ENCODE results near the gene RNF125. TPM values are rescaled to one million over a fixed set of nuclear protein-coding genes. Genes with fewer than 3 reads are reported as not detected.
"Not testable (repeated sequence)": the region's sequence is repeated elsewhere in the genome, so short reads cannot be mapped to it uniquely, and the experiment has no call there.

The RNF125 gene
- total and polyA plus RNA-seq, 4 donors, result 1.6 to 5.7 (median 3.6) TPM

DNA sequence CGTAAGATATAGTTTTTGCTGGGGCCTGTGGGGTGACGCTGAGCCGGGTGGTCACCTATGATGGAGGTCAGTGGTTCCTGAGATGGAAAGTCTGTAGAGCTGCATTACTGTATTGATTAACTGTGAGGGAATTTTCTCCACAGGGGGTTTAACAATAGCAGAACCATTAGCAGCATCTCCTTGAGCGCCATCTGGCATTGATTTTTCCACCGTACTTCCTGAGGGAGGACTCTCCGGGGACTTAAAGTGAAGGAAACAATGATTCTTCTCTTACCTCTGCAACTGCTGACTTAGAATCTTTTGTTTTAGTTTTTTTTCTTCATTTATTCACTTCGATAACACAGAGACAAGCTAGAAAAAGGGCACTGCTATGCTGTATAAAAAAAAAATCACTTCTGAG, 22.6 kb upstream of the RNF125 start:
- Histone ChIP-seq H3K36me3 (ENCODE audit: control insufficient read depth in 4 of 4, insufficient read depth in 3 of 4, low read depth in 1 of 4, low read length in 3 of 4) (no peaks in the 10 kb centered on the region), H3K27ac (ENCODE audit: low read depth in 1 of 2, low read length in 2 of 2) (no peak overlapping the region), H3K9ac (ENCODE audit: low read depth in 1 of 2, low read length in 2 of 2) (no peak overlapping the region), H3K4me3 (ENCODE audit: low read depth in 1 of 3, low read length in 3 of 3) (no peak overlapping the region), H3K27me3 (ENCODE audit: control insufficient read depth in 4 of 4, insufficient read depth in 4 of 4, low read length in 3 of 4) (no peaks in the 10 kb centered on the region), H3K4me1 (ENCODE audit: control insufficient read depth in 4 of 4, insufficient read depth in 4 of 4, low read length in 3 of 4) (no peaks in the 10 kb centered on the region), H3K9me3 (ENCODE audit: control insufficient read depth in 4 of 4, low read length in 3 of 4) (no peaks in the 10 kb centered on the region)
- TF ChIP-seq, protein P1, sequence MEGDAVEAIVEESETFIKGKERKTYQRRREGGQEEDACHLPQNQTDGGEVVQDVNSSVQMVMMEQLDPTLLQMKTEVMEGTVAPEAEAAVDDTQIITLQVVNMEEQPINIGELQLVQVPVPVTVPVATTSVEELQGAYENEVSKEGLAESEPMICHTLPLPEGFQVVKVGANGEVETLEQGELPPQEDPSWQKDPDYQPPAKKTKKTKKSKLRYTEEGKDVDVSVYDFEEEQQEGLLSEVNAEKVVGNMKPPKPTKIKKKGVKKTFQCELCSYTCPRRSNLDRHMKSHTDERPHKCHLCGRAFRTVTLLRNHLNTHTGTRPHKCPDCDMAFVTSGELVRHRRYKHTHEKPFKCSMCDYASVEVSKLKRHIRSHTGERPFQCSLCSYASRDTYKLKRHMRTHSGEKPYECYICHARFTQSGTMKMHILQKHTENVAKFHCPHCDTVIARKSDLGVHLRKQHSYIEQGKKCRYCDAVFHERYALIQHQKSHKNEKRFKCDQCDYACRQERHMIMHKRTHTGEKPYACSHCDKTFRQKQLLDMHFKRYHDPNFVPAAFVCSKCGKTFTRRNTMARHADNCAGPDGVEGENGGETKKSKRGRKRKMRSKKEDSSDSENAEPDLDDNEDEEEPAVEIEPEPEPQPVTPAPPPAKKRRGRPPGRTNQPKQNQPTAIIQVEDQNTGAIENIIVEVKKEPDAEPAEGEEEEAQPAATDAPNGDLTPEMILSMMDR (IDR thresholded peaks at IDR 0.05; ENCODE audit: low read depth, low read length, missing input control), result no peak
- TF ChIP-seq HNF4G (IDR thresholded peaks at IDR 0.05) (no peak), EGR1 (IDR thresholded peaks at IDR 0.05; ENCODE audit: low read depth in 2 of 2) (no peak), FOXA1 (IDR thresholded peaks at IDR 0.05) (no peak), NR2F2 (IDR thresholded peaks at IDR 0.05) (no peak), HNF4A (conservative IDR thresholded peaks at IDR 0.05) (no peak)
- TF ChIP-seq, protein P2, sequence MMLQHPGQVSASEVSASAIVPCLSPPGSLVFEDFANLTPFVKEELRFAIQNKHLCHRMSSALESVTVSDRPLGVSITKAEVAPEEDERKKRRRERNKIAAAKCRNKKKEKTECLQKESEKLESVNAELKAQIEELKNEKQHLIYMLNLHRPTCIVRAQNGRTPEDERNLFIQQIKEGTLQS (IDR thresholded peaks at IDR 0.05), result no peak
- TF ChIP-seq, protein P3, sequence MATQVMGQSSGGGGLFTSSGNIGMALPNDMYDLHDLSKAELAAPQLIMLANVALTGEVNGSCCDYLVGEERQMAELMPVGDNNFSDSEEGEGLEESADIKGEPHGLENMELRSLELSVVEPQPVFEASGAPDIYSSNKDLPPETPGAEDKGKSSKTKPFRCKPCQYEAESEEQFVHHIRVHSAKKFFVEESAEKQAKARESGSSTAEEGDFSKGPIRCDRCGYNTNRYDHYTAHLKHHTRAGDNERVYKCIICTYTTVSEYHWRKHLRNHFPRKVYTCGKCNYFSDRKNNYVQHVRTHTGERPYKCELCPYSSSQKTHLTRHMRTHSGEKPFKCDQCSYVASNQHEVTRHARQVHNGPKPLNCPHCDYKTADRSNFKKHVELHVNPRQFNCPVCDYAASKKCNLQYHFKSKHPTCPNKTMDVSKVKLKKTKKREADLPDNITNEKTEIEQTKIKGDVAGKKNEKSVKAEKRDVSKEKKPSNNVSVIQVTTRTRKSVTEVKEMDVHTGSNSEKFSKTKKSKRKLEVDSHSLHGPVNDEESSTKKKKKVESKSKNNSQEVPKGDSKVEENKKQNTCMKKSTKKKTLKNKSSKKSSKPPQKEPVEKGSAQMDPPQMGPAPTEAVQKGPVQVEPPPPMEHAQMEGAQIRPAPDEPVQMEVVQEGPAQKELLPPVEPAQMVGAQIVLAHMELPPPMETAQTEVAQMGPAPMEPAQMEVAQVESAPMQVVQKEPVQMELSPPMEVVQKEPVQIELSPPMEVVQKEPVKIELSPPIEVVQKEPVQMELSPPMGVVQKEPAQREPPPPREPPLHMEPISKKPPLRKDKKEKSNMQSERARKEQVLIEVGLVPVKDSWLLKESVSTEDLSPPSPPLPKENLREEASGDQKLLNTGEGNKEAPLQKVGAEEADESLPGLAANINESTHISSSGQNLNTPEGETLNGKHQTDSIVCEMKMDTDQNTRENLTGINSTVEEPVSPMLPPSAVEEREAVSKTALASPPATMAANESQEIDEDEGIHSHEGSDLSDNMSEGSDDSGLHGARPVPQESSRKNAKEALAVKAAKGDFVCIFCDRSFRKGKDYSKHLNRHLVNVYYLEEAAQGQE (IDR thresholded peaks at IDR 0.05), result no peak
- no peak for DNase-seq (ENCODE audit: low spot score)
- WGBS, result 95% methylated on average over 7 of the region's 7 CpGs

DNA sequence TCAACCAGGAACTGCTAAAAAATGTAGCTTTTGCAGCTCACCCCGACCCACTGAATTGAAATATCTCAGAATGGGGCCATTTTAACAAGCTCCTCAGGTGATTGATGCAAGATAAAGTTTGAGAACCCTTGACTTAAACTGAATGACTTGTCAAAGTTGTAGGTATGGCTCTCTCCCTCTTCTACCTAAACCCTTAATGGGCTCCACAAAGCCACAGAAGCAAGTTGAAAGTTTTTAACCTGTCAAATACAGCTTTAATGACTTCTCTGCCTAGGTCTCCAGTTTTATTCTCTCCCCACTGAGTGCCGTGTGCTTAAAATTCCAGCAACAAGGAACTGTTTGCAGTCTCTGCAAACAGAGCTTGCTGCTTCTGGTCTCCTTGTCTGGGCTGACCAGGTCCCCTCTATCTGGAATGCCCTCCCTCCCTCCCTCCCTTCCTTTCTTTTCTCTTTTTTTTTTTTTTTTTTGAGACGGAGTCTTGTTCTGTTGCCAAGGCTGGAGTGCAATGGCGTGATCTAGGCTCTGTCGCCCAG, 19.7 kb upstream of the RNF125 start:
- TF ChIP-seq GABPA (IDR thresholded peaks at IDR 0.05 in 1 of 2, conservative IDR thresholded peaks at IDR 0.05 in 1 of 2) (no peak), SP1 (IDR thresholded peaks at IDR 0.05) (no peak)
- TF ChIP-seq, protein P4, sequence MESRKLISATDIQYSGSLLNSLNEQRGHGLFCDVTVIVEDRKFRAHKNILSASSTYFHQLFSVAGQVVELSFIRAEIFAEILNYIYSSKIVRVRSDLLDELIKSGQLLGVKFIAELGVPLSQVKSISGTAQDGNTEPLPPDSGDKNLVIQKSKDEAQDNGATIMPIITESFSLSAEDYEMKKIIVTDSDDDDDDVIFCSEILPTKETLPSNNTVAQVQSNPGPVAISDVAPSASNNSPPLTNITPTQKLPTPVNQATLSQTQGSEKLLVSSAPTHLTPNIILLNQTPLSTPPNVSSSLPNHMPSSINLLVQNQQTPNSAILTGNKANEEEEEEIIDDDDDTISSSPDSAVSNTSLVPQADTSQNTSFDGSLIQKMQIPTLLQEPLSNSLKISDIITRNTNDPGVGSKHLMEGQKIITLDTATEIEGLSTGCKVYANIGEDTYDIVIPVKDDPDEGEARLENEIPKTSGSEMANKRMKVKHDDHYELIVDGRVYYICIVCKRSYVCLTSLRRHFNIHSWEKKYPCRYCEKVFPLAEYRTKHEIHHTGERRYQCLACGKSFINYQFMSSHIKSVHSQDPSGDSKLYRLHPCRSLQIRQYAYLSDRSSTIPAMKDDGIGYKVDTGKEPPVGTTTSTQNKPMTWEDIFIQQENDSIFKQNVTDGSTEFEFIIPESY (IDR thresholded peaks at IDR 0.05), result no peak
- TF ChIP-seq, protein P1 (IDR thresholded peaks at IDR 0.05; ENCODE audit: low read depth, low read length, missing input control), result no peak
- Histone ChIP-seq H3K27me3 (ENCODE audit: control insufficient read depth in 4 of 4, insufficient read depth in 4 of 4, low read length in 3 of 4) (no peaks in the 10 kb centered on the region), H3K9ac (ENCODE audit: low read depth in 1 of 2, low read length in 2 of 2) (no peak overlapping the region), H3K27ac (ENCODE audit: low read depth in 1 of 2, low read length in 2 of 2) (no peak overlapping the region), H3K4me3 (ENCODE audit: low read depth in 1 of 3, low read length in 3 of 3) (no peak overlapping the region), H3K9me3 (ENCODE audit: control insufficient read depth in 4 of 4, low read length in 3 of 4) (no peaks in the 10 kb centered on the region), H3K36me3 (ENCODE audit: control insufficient read depth in 4 of 4, insufficient read depth in 3 of 4, low read depth in 1 of 4, low read length in 3 of 4) (no peaks in the 10 kb centered on the region), H3K4me1 (ENCODE audit: control insufficient read depth in 4 of 4, insufficient read depth in 4 of 4, low read length in 3 of 4) (peaks cover under 1 to 7% (median 4%) of the 10 kb centered on the region in 4 donors)
- no peak for DNase-seq (ENCODE audit: low spot score)
- WGBS, result 83% methylated on average over 5 of the region's 5 CpGs

DNA sequence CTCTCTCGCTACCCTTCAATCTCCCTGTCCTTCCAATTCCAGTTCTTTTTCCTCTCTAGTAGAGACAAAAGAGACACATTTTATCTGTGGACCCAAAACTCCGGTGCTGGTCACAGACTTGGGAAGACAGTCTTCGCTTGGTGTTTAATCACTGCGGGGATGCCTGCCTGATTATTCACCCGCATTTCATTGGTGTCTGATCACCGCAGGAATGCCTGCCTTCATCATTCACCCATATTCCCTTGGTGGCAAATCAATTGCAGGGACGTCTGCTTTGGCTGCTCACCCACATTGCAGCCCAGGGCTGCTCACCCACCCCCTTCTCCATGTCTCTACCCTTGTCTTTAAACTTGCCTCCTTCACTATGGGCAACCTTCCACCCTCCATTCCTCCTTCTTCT, 17.5 kb upstream of the RNF125 start:
- H3K36me3 ChIP-seq (ENCODE audit: control insufficient read depth in 4 of 4, insufficient read depth in 3 of 4, low read depth in 1 of 4, low read length in 3 of 4); H3K9me3 ChIP-seq (ENCODE audit: control insufficient read depth in 4 of 4, low read length in 3 of 4); H3K27me3 ChIP-seq (ENCODE audit: control insufficient read depth in 4 of 4, insufficient read depth in 4 of 4, low read length in 3 of 4); H3K27ac ChIP-seq (ENCODE audit: low read depth in 1 of 2, low read length in 2 of 2); DNase-seq (ENCODE audit: low spot score); H3K9ac ChIP-seq (ENCODE audit: low read depth in 1 of 2, low read length in 2 of 2); H3K4me3 ChIP-seq (ENCODE audit: low read depth in 1 of 3, low read length in 3 of 3): not testable (repeated sequence)
- 89% methylated on average over 7 of the region's 7 CpGs for WGBS
- peaks cover 4 to 11% (median 6%) of the 10 kb centered on the region in 4 donors for H3K4me1 ChIP-seq (ENCODE audit: control insufficient read depth in 4 of 4, insufficient read depth in 4 of 4, low read length in 3 of 4)
